H1 (cell line): ENCODE measurements around the gene PMM2. TPM values are rescaled to one million over a fixed set of nuclear protein-coding genes. Genes with fewer than 3 reads are reported as not detected.

Experiments
- CTCF ChIA-PET: fragments of 300-600 bp; sonication (Branson Sonifier 250); formaldehyde crosslinking; loops from one replicate; lab custom pipeline; 2021; ENCODE audit not compliant: partially characterized antibody; lab: Charles Lee
- POLR2A ChIA-PET: fragments of 300-600 bp; sonication (Branson Sonifier 250); formaldehyde crosslinking; loops from one replicate; lab custom pipeline; 2021; ENCODE audit warnings: inconsistent platforms; ENCODE audit not compliant: partially characterized antibody; lab: Charles Lee
- DNase-seq, 2 experiments: peaks; one replicate each; pipeline versions ENCODE4 v3.0.0 to v3.0.0-alpha.2; 2010 to 2022; ENCODE audit warnings: low spot score in 2 of 2, low read depth in 1 of 2, mixed read lengths in 1 of 2
- FAIRE-seq: peaks from 2 replicates; lab custom pipeline; 2011; peaks lifted over from hg19 to GRCh38; lab: Jason Lieb, UNC
- H2AFZ ChIP-seq: 2 replicates; pipeline ENCODE4 v1.8.1; 2012; ENCODE audit warnings: low read length, inconsistent platforms
- H2AK5ac ChIP-seq: 2 replicates; pipeline ENCODE4 v1.6.1; 2013; ENCODE audit warnings: low read depth, low read length
- H2BK120ac ChIP-seq: replicated peaks from 2 replicates; pipeline ENCODE3; 2013; ENCODE audit warnings: low read depth, low read length, inconsistent platforms
- H2BK12ac ChIP-seq: 2 replicates; pipeline ENCODE4 v1.6.1; 2013; ENCODE audit warnings: low read depth, low read length
- H2BK15ac ChIP-seq: 2 replicates; pipeline ENCODE4 v1.6.1; 2013; ENCODE audit warnings: low read length
- H2BK20ac ChIP-seq: 2 replicates; pipeline ENCODE4 v1.6.1; 2013; ENCODE audit warnings: low read length
- H2BK5ac ChIP-seq: 2 replicates; pipeline ENCODE4 v1.6.1; 2013; ENCODE audit warnings: low read depth, low read length
- H3K14ac ChIP-seq: 2 replicates; pipeline ENCODE4 v1.6.1; 2013; ENCODE audit warnings: inconsistent platforms; ENCODE audit not compliant: insufficient read length
- H3K18ac ChIP-seq: 2 replicates; pipeline ENCODE4 v1.6.1; 2013; ENCODE audit warnings: low read length; ENCODE audit errors: extremely low read depth
- H3K23ac ChIP-seq: 2 replicates; pipeline ENCODE4 v1.6.1; 2013; ENCODE audit warnings: inconsistent platforms; ENCODE audit not compliant: insufficient read length
- H3K23me2 ChIP-seq: 2 replicates; pipeline ENCODE4 v1.6.1; 2013; ENCODE audit warnings: low read depth, low read length
- H3K27ac ChIP-seq: 2 replicates; pipeline ENCODE4 v1.6.1; 2011; ENCODE audit warnings: low read depth, low read length, inconsistent platforms
- H3K27me3 ChIP-seq, 4 experiments: replicated peaks in 1 of 4; 1 replicate in 1 of 4; 2 replicates in 3 of 4; pipeline versions ENCODE4 v1.6.1 to v1.8.1; 2011 to 2013; ENCODE audit warnings: low read length in 3 of 4, mild to moderate bottlenecking in 3 of 4, inconsistent platforms in 2 of 4, mixed read lengths in 2 of 4, moderate library complexity in 1 of 4; ENCODE audit not compliant: control insufficient read depth in 3 of 4, insufficient read depth in 3 of 4; ENCODE audit errors: extremely low read depth in 1 of 4
- H3K36me3 ChIP-seq, 4 experiments: 2 replicates each; pipeline versions ENCODE4 v1.6.1 to v1.8.1; 2011 to 2013; ENCODE audit warnings: mild to moderate bottlenecking in 4 of 4, low read length in 3 of 4, moderate library complexity in 2 of 4, control low read depth in 1 of 4, inconsistent platforms in 1 of 4; ENCODE audit not compliant: insufficient read depth in 4 of 4, control insufficient read depth in 2 of 4
- H3K4ac ChIP-seq: replicated peaks from 2 replicates; pipeline ENCODE3; 2013; ENCODE audit warnings: low read length, low read depth, mixed read lengths, inconsistent platforms; ENCODE audit not compliant: insufficient read length
- H3K4me1 ChIP-seq, 4 experiments: replicated peaks in 1 of 4; 1 replicate in 1 of 4; 2 replicates in 3 of 4; pipeline versions ENCODE4 v1.6.1 to v1.8.1; 2011 to 2013; ENCODE audit warnings: low read length in 3 of 4, inconsistent platforms in 2 of 4, mixed read lengths in 1 of 4; ENCODE audit not compliant: insufficient read depth in 4 of 4, control insufficient read depth in 3 of 4
- H3K4me2 ChIP-seq, 2 experiments: 2 replicates each; pipeline versions ENCODE4 v1.6.1 to v1.8.1; 2011 to 2013; ENCODE audit warnings: low read depth in 2 of 2, low read length in 2 of 2, control low read depth in 1 of 2, inconsistent platforms in 1 of 2, mild to moderate bottlenecking in 1 of 2; ENCODE audit not compliant: insufficient read depth in 1 of 2
- H3K4me3 ChIP-seq, 4 experiments: fragments of 200-600, 300-600 bp in 1 of 4; sonication (generic), shearing (Covaris generic), sonication (Bioruptor Twin) in 1 of 4; 2 replicates each; pipeline versions ENCODE4 v1.5.1 to v1.8.1; 2011 to 2016; ENCODE audit warnings: low read length in 4 of 4, low read depth in 3 of 4, control low read depth in 2 of 4, inconsistent platforms in 2 of 4, mild to moderate bottlenecking in 2 of 4, mixed read lengths in 1 of 4, moderate library complexity in 1 of 4; ENCODE audit not compliant: insufficient read depth in 2 of 4; ENCODE audit errors: extremely low read depth in 1 of 4
- H3K56ac ChIP-seq: replicated peaks from 2 replicates; pipeline ENCODE3; 2013; ENCODE audit warnings: low read depth, mild to moderate bottlenecking, mixed read lengths, low read length, inconsistent platforms; ENCODE audit not compliant: insufficient read length
- H3K79me1 ChIP-seq: 2 replicates; pipeline ENCODE4 v1.6.1; 2013; ENCODE audit warnings: low read depth, low read length, control low read depth
- H3K79me2 ChIP-seq, 2 experiments: 2 replicates each; pipeline versions ENCODE4 v1.6.1 to v1.8.1; 2012 to 2013; ENCODE audit warnings: low read length in 2 of 2, mild to moderate bottlenecking in 2 of 2, inconsistent platforms in 1 of 2; ENCODE audit not compliant: insufficient read depth in 2 of 2, control insufficient read depth in 1 of 2
- H3K9ac ChIP-seq, 4 experiments: replicated peaks in 1 of 4; 1 replicate in 1 of 4; 2 replicates in 3 of 4; pipeline versions ENCODE4 v1.6.1 to v1.8.1; 2011 to 2013; ENCODE audit warnings: low read depth in 3 of 4, low read length in 3 of 4, control low read depth in 2 of 4, mild to moderate bottlenecking in 2 of 4, moderate library complexity in 2 of 4, inconsistent platforms in 1 of 4; ENCODE audit errors: extremely low read depth in 1 of 4
- H3K9me3 ChIP-seq, 2 experiments: 2 replicates each; pipeline versions ENCODE4 v1.6.1 to v1.8.1; 2012 to 2013; ENCODE audit warnings: mild to moderate bottlenecking in 2 of 2, moderate library complexity in 2 of 2, control low read depth in 1 of 2, inconsistent platforms in 1 of 2, low read depth in 1 of 2, low read length in 1 of 2, mixed read lengths in 1 of 2; ENCODE audit not compliant: insufficient read depth in 2 of 2
- H4K20me1 ChIP-seq, 2 experiments: replicated peaks in 1 of 2; 2 replicates each; pipeline versions ENCODE3 to v1.8.1; 2011 to 2013; ENCODE audit warnings: inconsistent platforms in 2 of 2, low read length in 2 of 2, mild to moderate bottlenecking in 1 of 2; ENCODE audit not compliant: insufficient read depth in 2 of 2, control insufficient read depth in 1 of 2
- H4K5ac ChIP-seq: 2 replicates; pipeline ENCODE4 v1.6.1; 2013; ENCODE audit warnings: low read length, low read depth, mixed read lengths, inconsistent platforms; ENCODE audit not compliant: insufficient read length
- H4K8ac ChIP-seq: 2 replicates; pipeline ENCODE4 v1.8.0; 2013; ENCODE audit warnings: mild to moderate bottlenecking, moderate library complexity, low read length, inconsistent platforms; ENCODE audit not compliant: insufficient read depth; ENCODE audit errors: extremely low read depth
- H4K91ac ChIP-seq: replicated peaks from 2 replicates; pipeline ENCODE3; 2013; ENCODE audit warnings: low read length, mixed read lengths, inconsistent platforms; ENCODE audit not compliant: insufficient read length
- BCL11A ChIP-seq, 2 experiments: IDR thresholded peaks; one replicate each; pipeline ENCODE4 v1.6.1; 2011; ENCODE audit warnings: low read depth in 2 of 2, low read length in 2 of 2, mild to moderate bottlenecking in 2 of 2
- CREB1 ChIP-seq: IDR thresholded peaks from 2 replicates; pipeline ENCODE4 v1.6.1; 2012; ENCODE audit warnings: inconsistent platforms
- FOSL1 ChIP-seq: IDR thresholded peaks from 2 replicates; pipeline ENCODE4 v1.6.1; 2011; ENCODE audit warnings: mild to moderate bottlenecking, low read depth, low read length, moderate library complexity; ENCODE audit not compliant: insufficient read depth
- NANOG ChIP-seq: IDR thresholded peaks from 2 replicates; pipeline ENCODE4 v1.6.1; 2011; ENCODE audit warnings: low read length, low read depth, mild to moderate bottlenecking, inconsistent platforms; ENCODE audit not compliant: insufficient read depth, poor library complexity, severe bottlenecking
- SIN3A ChIP-seq, 2 experiments: IDR thresholded peaks in 1 of 2; conservative IDR thresholded peaks in 1 of 2; 2 replicates each; pipeline ENCODE4 v1.6.1; 2011 to 2012; ENCODE audit warnings: low read length in 2 of 2, improper control_type of control experiment in 1 of 2, low read depth in 1 of 2, mild to moderate bottlenecking in 1 of 2
- SP2 ChIP-seq: IDR thresholded peaks from 2 replicates; pipeline ENCODE4 v1.6.1; 2012; ENCODE audit warnings: mild to moderate bottlenecking, low read length, inconsistent platforms
- SP4 ChIP-seq: IDR thresholded peaks from 2 replicates; pipeline ENCODE4 v1.6.1; 2012; ENCODE audit warnings: low read length, inconsistent platforms
- SRF ChIP-seq: IDR thresholded peaks from 2 replicates; pipeline ENCODE4 v1.6.1; 2011; ENCODE audit warnings: mild to moderate bottlenecking, low read depth, low read length, moderate library complexity
- SUZ12 ChIP-seq: fragments of 200-600 bp; sonication (generic); IDR thresholded peaks from 2 replicates; pipeline ENCODE4 v1.6.1; 2012; ENCODE audit warnings: mild to moderate bottlenecking, inconsistent platforms, low read length, moderate library complexity, mixed read lengths
- ZNF274 ChIP-seq: IDR thresholded peaks from 2 replicates; pipeline ENCODE4 v1.7.0; 2012; ENCODE audit warnings: low read length, borderline replicate concordance; ENCODE audit errors: extremely low read depth
- WGBS, 2 experiments: shearing (Covaris generic) in 1 of 2; methylation state at CpG; one replicate each; pipeline versions ENCODE4 v1.1.6 to v1.1.7; 2013 to 2015; ENCODE audit warnings: low lambda C conversion rate in 2 of 2, mixed read lengths in 2 of 2, inconsistent platforms in 1 of 2, low coverage in 1 of 2, missing lambda C conversion rate in 1 of 2; ENCODE audit not compliant: insufficient replicate concordance in 2 of 2, insufficient coverage in 1 of 2, insufficient read length in 1 of 2; ENCODE audit errors: extremely low coverage in 1 of 2, missing lambda C conversion rate in 1 of 2; 5-methylcytosine and 5-hydroxymethylcytosine counted together
- polyA plus RNA-seq, 7 experiments: library from polyadenylated mRNA; depleted of rRNA in 3 of 7; stranded (reverse) in 5 of 7; unstranded in 2 of 7; fragments of >200 nt in 5 of 7; fragments of 200-250 nt in 2 of 7; gene quantifications; 1 replicate in 5 of 7; 2 replicates in 1 of 7; 4 replicates in 1 of 7; pipeline versions ENCODE4 v1.2.1 to v1.2.3, GENCODE V29; 2011 to 2013; ENCODE audit warnings: missing spikeins in 2 of 7, mixed read lengths in 2 of 7
- total RNA-seq: library from RNA; stranded (reverse); fragmentation: NEBNext Ultra II Directional; extraction: Animal tissue kit (Norgen Biotek cat#: 25700); gene quantifications from 2 replicates; pipeline ENCODE4 v1.2.1, GENCODE V29; 2021
- TF ChIP-seq, protein P1 (sequence below), 3 experiments: IDR thresholded peaks; 1 replicate in 2 of 3; 2 replicates in 1 of 3; pipeline versions ENCODE4 v1.5.1 to v1.6.1; 2011; ENCODE audit warnings: low read length in 3 of 3, mild to moderate bottlenecking in 3 of 3, inconsistent platforms in 2 of 3, low read depth in 1 of 3, moderate library complexity in 1 of 3; ENCODE audit not compliant: insufficient read depth in 1 of 3; ENCODE audit errors: control extremely low read depth in 1 of 3

Gene PMM2
- total and polyA plus RNA-seq, 2 of the 8 experiments (the other 6 are each of a cell fraction or from before 2014, with no cell fraction given) = 26.2 to 49.4 TPM

DNA sequence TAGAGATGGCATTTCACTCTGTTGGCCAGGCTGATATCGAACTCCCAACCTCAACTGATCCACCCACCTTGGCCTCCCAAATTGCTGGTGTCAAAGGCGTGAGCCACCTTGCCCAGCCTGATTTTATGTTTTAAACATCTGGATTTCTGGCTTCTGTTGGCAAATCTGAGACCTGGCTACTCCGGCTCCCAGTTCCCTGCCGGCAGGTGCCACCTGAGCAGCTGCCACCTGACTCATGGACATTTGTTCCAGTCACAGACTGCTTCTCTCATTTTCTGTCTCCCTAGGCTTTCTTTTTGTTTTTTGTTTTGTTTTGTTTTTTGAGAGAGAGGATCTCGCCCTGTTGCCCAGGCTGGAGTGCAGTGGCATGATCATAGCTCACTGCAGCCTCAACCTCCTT is 9.6 kb downstream of the PMM2 start:
- H3K79me1 ChIP-seq = no peaks in the 10 kb centered on the region; the same call in none of the 2 replicates
- H3K4me2 ChIP-seq = no peak overlapping the region
- no peak overlapping the region for H3K4me3 ChIP-seq
- H2BK5ac ChIP-seq = no peak overlapping the region
- no peak for DNase-seq
- no peak overlapping the region for H2BK120ac ChIP-seq
- no peak overlapping the region for H3K14ac ChIP-seq
- peaks cover 35 to 86% (median 66%) of the 10 kb centered on the region in 4 experiments for H3K36me3 ChIP-seq
- CTCF ChIA-PET = interaction anchor here (1.5 kb wide), 1 partner anchor 16 kb away, joined by 4 read pairs; no protein-coding TSS in a partner anchor
- H3K4me1 ChIP-seq = no peaks in the 10 kb centered on the region
- no peak overlapping the region for H2AFZ ChIP-seq
- no peak overlapping the region for H4K5ac ChIP-seq
- H3K27ac ChIP-seq = no peak overlapping the region
- no peak for FAIRE-seq
- H3K23ac ChIP-seq = no peak overlapping the region
- no peaks in the 10 kb centered on the region for H3K23me2 ChIP-seq
- H2AK5ac ChIP-seq = no peak overlapping the region
- H3K4ac ChIP-seq = no peak overlapping the region
- peaks cover 0 to 9% of the 10 kb centered on the region in 2 experiments; a peak in 2 of 4 replicates for H3K79me2 ChIP-seq
- no peak overlapping the region for H4K8ac ChIP-seq
- H3K9me3 ChIP-seq = no peaks in the 10 kb centered on the region
- H2BK20ac ChIP-seq = no peak overlapping the region
- H4K91ac ChIP-seq = no peak overlapping the region
- WGBS, 2 experiments = 94% methylated on average over 4 of the region's 5 CpGs; no CpG with 5 or more reads in 1 of the 2 experiments
- no peak overlapping the region for H3K18ac ChIP-seq
- H3K56ac ChIP-seq = no peak overlapping the region
- H4K20me1 ChIP-seq = peaks cover 0 to 5% of the 10 kb centered on the region in 2 experiments
- H3K27me3 ChIP-seq = no peaks in the 10 kb centered on the region
- POLR2A ChIA-PET = interaction anchor here (3.7 kb wide), 1 partner anchor 9 kb away, joined by 16 read pairs; no protein-coding TSS in a partner anchor
- no peak overlapping the region for H2BK15ac ChIP-seq
- H3K9ac ChIP-seq = no peak overlapping the region
- no peak overlapping the region for H2BK12ac ChIP-seq
- TF ChIP-seq ZNF274 (no peak), CREB1 (no peak), SIN3A (conservative IDR thresholded peaks at IDR 0.05 in 1 of 2, IDR thresholded peaks at IDR 0.05 in 1 of 2; ENCODE audit: low read depth in 1 of 2, low read length in 2 of 2) (no peak), SP4 (no peak), BCL11A (IDR thresholded peaks at IDR 0.05; ENCODE audit: low read depth in 2 of 2, low read length in 2 of 2) (no peak), FOSL1 (no peak), SP2 (no peak), SUZ12 (no peak), SRF (no peak), NANOG (no peak)
- TF ChIP-seq, protein P1, sequence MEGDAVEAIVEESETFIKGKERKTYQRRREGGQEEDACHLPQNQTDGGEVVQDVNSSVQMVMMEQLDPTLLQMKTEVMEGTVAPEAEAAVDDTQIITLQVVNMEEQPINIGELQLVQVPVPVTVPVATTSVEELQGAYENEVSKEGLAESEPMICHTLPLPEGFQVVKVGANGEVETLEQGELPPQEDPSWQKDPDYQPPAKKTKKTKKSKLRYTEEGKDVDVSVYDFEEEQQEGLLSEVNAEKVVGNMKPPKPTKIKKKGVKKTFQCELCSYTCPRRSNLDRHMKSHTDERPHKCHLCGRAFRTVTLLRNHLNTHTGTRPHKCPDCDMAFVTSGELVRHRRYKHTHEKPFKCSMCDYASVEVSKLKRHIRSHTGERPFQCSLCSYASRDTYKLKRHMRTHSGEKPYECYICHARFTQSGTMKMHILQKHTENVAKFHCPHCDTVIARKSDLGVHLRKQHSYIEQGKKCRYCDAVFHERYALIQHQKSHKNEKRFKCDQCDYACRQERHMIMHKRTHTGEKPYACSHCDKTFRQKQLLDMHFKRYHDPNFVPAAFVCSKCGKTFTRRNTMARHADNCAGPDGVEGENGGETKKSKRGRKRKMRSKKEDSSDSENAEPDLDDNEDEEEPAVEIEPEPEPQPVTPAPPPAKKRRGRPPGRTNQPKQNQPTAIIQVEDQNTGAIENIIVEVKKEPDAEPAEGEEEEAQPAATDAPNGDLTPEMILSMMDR (IDR thresholded peaks at IDR 0.05; ENCODE audit: control extremely low read depth in 1 of 3, insufficient read depth in 1 of 3, low read depth in 1 of 3, low read length in 3 of 3) = no peak
